ENCODE results near the gene GXYLT2. TPM values are rescaled to one million over a fixed set of nuclear protein-coding genes. Genes with fewer than 3 reads are reported as not detected.

Gene GXYLT2
- polyA plus RNA-seq, 4 donors = 11.8 to 15.2 (median 13.0) TPM

DNA sequence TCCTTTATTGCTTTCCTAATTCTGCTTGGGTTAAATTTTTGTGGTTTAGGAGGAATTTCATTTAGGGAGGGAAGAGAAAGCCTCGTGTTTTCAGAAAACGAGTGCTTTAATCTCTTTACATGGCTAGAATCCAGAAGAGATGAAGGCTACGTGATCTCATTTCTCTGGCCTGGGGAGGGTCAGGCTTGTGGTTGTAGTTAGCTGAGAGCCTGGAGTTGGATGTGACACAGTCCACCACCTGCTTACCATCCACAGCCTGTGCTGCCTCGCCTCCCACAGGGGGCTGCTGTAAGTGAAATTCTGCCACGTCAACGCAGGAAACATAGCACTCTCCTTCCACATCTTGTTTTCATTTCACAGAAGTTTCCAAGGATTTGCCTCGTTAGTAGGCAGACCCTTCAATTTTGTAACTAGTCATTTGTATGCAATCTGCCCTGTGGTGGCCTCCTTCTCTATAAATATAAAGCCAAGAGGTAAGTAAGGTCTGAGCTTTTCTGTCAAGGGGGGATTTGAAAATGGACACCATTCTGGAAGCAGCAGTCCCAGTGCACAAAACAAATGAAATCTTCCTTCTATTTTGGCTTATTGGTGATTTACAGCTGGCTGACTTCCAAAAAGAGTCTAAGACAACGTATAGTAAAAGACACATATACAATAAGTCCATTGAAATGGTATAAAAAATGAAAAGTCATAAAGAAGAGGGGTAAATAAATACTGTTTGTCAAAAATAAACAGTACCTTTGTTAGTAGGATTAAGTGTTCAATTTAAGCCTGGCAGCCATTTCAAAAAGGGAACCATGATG, 3.4 kb downstream of the GXYLT2 start:
- DNase-seq (ENCODE audit: low read depth in 4 of 4, low spot score in 3 of 4) = no peak

DNA sequence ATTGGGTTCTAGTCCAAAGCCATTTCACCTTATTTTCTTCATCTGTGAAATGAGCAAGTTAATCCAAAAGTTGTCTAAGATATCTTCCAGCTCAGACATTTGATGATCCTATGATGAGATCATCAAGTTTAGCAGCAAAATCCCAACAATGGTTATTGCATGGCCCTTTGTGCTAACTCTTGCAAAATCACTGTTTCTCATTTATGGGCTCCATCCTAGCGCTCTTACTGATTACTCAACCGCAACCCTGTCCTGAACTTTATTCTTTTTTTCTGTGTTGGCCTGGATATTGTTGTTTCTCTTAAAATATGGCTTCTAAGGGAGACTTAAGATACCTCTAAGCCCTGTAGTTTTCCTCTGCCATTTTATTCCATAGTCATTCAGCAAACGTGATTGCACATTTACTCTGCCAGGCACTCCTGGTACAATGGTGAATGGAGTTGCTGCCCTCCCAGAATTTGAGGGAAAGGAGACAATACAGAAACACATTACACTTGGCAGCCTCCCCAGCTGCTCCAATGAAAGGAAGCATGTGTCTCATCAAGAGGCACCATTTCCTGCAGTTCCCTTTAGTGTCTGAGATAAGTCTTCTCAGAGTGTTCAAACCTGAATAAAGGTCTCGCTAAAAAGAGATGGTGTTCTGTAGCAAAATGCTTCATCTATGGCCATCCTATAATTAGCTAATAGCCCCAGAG, 4.4 kb downstream of the GXYLT2 start:
- no peak for DNase-seq (ENCODE audit: low read depth in 4 of 4, low spot score in 3 of 4)

DNA sequence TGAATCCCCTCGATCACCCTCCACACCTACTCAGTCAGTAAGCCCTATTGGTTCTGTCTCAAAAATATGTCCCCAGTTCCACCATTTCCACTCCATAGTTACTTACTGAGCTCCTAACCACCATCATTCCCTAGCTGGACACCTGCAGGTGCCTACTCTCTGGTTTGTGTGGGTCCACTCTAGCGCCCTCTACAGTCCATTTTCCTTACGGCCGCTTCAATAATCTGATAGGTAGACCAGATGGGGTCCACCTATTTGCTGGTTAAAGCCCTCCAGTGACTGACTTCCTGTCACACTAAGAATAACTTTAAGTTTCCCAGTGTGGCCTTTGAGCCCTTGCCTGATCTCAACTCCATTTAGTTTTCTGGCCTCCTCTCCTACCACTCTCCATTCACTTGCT, 5.0 kb downstream of the GXYLT2 start:
- no peak for DNase-seq (ENCODE audit: low read depth in 4 of 4, low spot score in 3 of 4)

DNA sequence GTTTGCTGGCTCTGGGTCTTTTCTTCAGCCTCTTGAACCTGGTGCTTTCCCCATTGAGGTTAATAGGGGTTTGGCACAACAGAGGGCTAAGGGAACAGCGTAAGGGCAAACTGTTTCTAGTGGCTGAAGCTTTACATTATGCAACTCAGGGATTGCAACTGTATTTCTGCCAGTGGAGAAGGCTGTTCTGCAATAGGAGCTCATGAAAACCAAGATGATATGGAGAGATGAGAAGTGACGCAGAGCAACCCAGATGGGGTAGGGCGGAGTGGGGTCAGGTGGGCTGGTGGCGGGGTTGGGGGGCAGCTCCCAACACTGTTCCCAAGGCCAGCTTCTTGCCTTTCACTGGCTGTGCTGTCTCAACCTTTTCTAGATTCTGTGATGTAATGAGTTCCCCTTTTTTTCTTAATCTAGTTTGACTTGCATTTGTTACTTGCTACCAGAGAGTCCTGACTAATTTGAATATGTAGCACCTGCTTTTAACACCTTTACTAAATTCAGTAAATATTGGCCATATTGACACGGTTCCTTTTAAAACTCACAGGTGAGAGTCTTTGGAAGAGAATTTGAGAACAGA, 7.2 kb downstream of the GXYLT2 start:
- no peak for DNase-seq (ENCODE audit: low read depth in 4 of 4, low spot score in 3 of 4)

DNA sequence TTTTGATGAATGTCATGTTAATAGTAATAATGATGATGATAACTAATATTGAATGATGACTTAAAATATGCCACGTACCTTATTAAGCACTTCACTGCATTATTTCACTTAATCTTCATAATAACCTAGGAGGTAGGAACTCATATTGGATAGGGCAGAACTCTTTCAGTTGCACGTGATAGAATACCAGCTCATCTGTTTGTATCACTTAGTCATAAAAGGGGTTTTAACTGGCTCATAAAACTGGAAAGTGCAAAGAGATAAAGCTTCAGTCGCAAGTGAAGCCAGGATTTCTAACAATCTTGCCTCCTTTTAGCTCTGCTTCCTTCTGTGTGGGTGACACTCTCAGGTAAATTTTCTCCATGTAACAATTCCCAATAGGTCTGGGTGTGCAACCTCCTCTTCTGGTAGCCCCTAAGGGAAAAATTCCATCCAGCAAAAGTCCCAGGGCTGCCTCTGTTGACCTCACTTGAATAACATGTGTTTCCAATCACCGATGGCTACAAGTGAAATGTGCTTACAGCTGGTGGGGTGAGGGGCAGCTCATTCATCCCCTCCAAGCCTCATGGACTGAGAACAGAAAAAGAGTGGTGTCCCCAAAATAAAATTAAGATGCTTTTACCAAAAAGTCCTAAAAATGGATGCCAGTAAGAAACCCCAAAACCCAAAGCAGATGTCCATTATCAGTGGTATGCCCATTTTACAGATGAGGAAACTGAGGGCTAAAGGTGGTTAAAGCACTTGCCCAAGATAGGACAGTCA, 9.3 kb downstream of the GXYLT2 start:
- no peak for DNase-seq (ENCODE audit: low read depth in 4 of 4, low spot score in 3 of 4)

DNA sequence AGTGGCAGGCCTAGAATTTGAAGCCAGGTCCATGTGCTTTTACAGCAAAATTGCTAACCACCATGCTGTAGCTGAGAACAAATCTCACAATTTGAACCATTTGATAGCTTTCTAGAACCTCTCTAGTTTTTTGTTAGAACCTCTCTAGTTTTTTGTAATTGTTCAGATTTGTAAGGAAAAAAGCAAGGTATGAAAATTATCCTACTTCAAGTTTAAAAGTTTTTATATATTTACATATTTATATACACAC, 9.8 kb downstream of the GXYLT2 start:
- no peak for DNase-seq (ENCODE audit: low read depth in 4 of 4, low spot score in 3 of 4)

DNA sequence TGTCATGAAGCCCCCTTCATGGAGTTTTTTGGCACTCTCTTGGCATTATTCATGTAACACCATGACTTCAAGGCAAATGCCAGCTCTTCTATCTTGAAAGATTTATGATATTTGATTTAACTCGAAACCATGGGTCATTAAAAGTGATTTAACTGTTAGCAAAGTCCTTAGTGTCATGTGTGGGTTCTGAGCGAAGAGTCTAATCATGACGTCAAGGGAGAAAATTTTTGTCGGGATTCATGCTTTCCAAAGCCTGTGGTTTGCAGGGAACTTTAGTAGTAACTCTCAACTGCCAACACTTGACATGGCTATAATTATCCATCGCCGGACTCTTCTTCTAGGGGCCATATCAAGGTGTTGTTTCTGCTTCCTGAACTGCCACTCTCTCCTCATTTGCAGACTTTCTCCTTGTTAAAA, 11.5 kb downstream of the GXYLT2 start:
- DNase-seq (ENCODE audit: low read depth in 4 of 4, low spot score in 3 of 4) = no peak

DNA sequence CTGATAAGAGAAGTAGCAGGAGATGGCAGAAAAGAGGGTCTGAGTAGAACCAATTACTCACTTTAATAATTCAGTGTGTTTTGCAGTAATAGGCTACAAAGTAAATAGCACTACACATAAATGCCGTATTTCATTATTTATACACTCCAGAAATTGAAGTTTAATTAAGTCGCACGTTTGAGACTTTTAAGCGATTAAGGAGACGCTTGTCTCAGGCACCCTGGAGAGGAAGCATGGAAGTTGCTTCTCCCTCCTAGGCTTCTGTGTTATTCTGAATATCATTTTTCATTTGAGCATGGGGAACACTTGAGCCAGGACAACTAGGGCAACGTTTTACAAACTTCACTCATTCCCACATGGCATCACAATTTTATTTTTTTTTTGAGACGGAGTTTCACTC, 12.2 kb downstream of the GXYLT2 start:
- DNase-seq (ENCODE audit: low read depth in 4 of 4, low spot score in 3 of 4) = no peak

DNA sequence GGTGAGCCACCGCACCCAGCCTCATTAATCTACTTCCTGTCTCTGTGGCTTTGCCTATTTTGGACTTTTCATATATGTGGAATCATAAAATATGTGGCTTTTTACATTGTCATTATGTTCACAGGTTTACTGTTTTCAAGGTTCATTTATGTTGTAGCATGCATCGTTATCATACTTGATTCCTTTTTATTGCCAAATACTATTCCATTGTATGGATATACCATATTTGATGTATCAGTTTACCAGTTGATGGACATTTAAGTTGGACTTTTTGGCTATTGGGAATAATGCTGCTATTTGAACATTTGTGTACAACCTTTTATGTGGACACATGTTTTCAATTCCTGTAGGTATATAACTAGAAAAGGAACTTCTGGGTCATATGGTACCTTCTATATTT, 14.0 kb downstream of the GXYLT2 start:
- no peak for DNase-seq (ENCODE audit: low read depth in 4 of 4, low spot score in 3 of 4)

DNA sequence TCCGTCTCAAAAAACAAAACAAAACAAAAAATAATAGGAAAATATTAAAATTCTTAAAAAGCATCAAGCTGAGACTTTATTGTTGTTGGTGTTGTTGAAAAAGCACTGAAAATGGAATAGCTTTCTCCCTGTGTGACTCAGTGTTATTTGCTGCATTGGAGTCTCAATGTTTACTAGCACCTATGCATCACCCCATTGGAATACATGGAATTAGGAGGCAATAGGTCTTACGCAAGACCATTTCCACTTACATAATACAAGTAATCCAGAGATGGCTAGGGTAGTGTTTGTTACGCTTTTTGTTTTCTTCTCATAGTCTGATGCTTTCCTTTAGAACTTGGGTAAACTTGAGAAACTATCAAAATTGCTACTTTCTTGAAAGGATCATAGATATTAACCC, 15.2 kb downstream of the GXYLT2 start:
- DNase-seq (ENCODE audit: low read depth in 4 of 4, low spot score in 3 of 4) = no peak

DNA sequence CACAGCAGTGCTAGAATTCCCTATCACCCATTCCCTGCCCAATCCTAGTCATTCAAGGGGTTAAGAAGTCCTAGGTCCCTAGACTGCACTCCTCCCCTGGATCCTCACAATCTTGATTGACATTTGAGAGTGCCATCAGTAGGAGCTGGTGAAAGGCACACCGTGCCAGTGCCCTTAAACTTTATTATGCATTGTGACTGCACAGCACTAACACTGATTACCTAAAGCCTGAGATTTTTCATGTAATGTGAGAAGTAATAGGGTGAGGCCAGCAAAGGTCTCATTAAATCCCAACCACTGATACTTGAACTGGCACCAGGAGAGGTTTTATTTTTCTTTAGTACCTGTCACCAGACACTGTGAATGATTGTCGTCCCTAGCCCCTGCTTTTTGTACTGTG, 16.3 kb downstream of the GXYLT2 start:
- DNase-seq (ENCODE audit: low read depth in 4 of 4, low spot score in 3 of 4) = no peak

DNA sequence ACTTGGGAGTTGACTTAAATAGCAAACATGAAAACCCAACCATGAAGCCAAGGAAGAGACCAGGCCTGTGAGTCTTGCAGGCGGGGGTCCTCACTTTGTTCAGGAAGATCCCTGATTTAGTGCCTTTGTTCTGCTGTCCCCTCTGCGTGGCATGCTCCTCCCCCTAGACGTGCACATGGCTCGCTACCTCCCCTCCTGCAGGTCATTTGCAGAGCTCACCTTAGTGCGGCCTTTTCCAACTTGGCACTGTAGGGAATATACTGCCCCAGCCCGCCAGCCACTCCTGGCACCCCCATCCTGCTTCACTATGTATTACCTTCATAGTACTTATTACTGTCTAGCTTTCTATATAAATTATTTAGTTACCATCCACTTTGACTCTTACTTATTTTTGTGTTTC, 18.3 kb downstream of the GXYLT2 start:
- DNase-seq (ENCODE audit: low read depth in 4 of 4, low spot score in 3 of 4) = no peak

DNA sequence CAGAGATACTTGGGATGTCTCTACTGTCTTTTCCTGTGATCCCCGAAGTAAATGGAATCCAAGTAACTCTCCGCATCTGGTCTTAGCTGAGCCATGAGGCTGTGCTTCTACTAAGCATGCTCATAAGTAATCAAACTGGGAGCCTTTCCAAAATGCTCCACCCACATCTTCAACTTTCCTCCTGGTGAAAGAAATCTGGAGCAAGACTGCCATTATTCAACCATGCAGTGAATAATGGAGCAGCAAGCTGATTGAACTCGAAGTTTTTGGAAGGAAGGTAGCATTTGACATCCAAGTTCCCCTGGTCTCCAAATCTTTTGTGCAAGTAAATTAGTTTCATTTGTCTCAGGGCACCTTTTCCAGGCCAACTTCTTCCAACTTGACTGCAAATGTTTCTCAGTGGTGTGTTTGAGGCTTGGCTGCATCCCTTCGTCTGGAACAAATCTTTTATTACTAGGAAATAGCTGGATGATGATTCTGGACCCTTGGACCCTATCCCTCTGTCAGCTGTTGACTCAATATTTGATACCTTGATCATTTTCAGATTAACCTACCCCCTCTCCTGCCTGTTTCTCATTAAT, 19.4 kb downstream of the GXYLT2 start:
- DNase-seq (ENCODE audit: low read depth in 4 of 4, low spot score in 3 of 4) = no peak

DNA sequence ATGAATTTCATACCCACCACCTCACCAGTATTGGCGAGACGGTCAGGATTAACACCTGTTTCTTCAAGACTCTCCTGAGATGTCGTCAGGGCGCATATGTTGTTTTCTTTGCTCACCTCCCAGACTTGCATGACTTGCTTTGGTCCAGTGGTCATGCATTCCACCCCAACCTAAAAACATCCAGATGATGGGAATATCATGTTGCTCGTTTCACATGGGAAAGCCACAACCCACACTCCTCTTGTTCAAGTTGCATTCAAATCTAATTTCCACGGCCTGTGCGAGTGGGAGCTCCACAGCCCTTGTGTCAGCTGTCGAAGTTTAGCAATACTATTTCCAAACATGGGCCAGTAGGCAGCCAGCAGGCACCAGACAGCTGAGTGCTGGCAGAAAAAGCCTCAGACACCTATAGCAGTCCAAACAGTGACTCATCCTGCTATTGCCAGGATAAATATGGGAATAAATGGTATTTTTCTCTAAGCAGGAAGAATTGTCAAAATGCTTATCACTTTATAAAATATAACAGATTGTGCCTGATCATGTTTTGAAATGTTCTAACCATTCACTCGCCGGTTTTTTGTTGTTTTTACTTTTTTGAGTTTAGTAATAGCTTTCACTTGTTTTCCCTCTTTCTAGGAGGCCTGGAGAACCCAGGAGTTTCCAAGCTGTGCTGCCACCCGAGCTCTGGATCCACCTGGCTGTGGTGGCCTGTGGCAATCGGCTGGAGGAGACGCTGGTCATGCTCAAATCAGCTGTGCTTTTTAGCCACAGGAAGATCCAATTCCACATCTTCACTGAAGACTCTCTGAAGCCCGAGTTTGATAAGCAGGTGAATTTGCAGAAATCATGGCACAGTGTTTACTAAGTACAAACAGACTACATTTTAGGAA, 20.1 kb downstream of the GXYLT2 start:
- no peak for DNase-seq (ENCODE audit: low read depth in 4 of 4, low spot score in 3 of 4)

DNA sequence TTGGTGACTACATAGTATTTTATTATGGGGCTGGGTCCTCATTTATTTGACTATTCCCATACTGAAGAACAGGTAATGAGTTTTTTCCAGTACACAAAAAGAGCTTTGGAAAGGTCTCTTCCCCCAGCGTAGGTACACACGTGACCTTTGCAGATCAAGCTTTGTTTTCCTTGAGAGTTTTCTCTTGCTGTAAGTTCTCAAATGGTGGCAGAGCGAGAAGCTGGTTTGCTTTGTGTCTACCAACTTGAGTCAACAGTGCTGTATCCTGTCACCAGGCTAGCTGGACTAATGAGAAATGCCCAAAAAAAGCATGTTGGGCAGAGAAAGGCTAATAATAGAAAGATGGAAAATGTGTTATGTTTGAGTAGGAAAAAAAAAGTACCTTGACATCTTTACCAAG, 21.7 kb downstream of the GXYLT2 start:
- no peak for DNase-seq (ENCODE audit: low read depth in 4 of 4, low spot score in 3 of 4)

DNA sequence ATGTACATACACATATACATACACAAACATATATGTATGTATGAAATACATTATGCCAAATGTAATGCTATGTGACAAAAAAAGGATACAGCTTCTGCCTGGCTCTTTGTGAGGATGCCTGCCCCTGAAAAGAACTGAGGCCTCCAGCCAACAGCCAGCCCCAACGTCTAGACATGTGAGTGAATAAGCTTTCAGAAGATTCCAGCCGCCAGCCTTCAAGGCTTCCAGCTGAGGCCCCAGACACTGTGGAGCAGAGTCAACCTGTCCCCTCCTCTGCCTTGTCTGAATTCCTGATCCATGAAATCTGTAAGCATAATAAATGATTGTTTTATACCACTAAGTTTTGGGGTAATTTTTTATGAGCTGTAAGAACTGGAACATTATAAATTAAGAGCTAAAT, 24.7 kb downstream of the GXYLT2 start:
- DNase-seq (ENCODE audit: low read depth in 4 of 4, low spot score in 3 of 4) = no peak

DNA sequence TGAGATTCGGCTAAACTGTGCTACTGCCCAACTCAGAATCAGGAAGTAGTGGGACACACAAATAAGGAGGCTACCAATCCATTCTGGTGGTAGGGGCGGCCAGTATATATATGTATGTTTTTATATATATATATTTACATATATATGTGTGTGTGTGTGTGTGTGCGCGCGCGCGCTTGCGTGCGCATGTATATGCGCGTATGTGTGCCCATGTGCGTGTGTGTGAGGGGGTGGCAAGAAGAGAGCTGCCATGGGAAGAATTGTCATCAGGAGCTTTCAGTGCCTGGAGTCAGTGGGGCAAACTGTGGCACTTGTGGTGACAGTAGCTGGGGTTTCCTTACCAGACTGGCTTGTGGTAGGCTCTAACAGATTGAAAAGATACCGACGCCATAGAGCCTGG, 26.5 kb downstream of the GXYLT2 start:
- no peak for DNase-seq (ENCODE audit: low read depth in 4 of 4, low spot score in 3 of 4)

DNA sequence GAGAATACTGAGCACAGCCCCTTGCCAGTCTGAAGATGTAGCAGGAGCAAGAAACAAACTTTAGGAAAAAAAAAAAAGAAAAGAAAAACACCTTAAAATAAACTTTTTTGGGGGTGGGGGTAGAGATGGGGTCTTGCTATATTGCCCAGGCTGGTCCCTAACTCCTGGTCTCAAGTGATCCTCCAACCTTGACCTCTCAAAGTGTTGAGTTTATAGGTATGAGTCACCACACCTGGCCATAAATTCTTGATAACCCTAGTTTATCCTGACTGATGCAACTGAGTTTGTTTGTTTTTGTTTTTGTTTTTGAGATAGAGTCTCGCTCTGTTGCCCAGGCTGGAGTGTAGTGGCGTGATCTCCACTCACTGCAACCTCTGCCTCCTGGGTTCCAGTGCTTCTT, 28.4 kb downstream of the GXYLT2 start:
- DNase-seq (ENCODE audit: low read depth in 4 of 4, low spot score in 3 of 4) = no peak

DNA sequence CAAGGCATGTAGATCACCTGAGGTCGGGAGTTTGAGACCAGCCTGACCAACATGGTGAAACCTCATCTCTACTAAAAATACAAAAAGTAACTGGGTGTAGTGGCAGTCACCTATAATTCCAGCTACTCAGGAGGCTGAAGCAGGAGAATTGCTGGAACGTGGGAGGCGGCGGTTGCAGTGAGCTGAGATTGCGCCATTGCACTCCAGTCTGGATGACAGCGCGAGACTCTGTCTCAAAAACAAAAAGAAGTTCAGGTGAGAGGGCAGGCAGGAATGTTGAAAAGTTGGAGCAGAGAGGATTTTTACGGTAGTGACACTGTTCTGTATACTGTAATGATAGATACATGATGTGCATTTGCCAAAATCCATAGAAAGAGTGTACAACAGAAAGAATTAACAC, 31.7 kb downstream of the GXYLT2 start:
- DNase-seq (ENCODE audit: low read depth in 4 of 4, low spot score in 3 of 4) = no peak

DNA sequence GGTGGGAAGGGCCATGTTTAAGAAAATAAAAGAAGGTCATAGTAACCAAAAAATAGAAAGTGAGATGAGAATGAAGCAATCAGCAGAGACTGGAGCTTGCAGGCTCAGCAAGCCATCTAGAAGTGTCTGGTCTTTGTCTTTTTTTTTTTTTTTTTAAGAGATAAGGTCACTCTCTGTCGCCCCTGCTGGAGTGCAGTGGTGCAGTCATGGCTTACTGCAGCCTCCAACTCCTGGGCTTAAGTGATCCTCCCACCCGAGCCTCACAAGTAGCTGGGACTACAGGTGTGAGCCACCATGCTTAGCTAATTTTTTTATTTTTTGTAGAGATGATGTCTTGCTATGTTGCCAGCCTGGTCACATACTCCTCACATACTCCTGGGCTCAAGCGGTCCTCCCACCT, 36.2 kb downstream of the GXYLT2 start:
- DNase-seq (ENCODE audit: low read depth in 4 of 4, low spot score in 3 of 4) = no peak

All from right renal pelvis (tissue), 4 donors.